Spinal cord (tissue), 10 donors: ENCODE results near the gene MAPKAPK2. TPM values are rescaled to one million over a fixed set of nuclear protein-coding genes. Genes with fewer than 3 reads are reported as not detected.

Experiments used
- DNase-seq, 6 donors: peaks; one replicate each; pipeline versions ENCODE4 v3.0.0 to v3.0.0-alpha.2; 2013 to 2015; ENCODE audit warnings: low spot score in 6 of 6, low read depth in 4 of 6
- H3K27ac ChIP-seq: one replicate; pipeline ENCODE4 v1.5.1; 2013; ENCODE audit warnings: low read depth, low read length, control low read depth
- H3K27me3 ChIP-seq: one replicate; pipeline ENCODE4 v1.6.1; 2013; ENCODE audit warnings: low read length; ENCODE audit not compliant: control insufficient read depth, insufficient read depth
- H3K36me3 ChIP-seq: one replicate; pipeline ENCODE4 v1.6.1; 2013; ENCODE audit warnings: low read length; ENCODE audit not compliant: control insufficient read depth, insufficient read depth
- H3K4me1 ChIP-seq: one replicate; pipeline ENCODE4 v1.6.1; 2013; ENCODE audit warnings: low read length; ENCODE audit not compliant: control insufficient read depth, insufficient read depth
- H3K4me3 ChIP-seq: one replicate; pipeline ENCODE4 v1.5.1; 2013; ENCODE audit warnings: low read depth, low read length, control low read depth
- H3K9me3 ChIP-seq: one replicate; pipeline ENCODE4 v1.6.1; 2013; ENCODE audit warnings: low read length; ENCODE audit not compliant: control insufficient read depth, insufficient read depth
- WGBS: methylation state at CpG from one replicate; pipeline ENCODE4 v1.1.5; 2013; ENCODE audit warnings: missing lambda C conversion rate; ENCODE audit not compliant: insufficient coverage; 5-methylcytosine and 5-hydroxymethylcytosine counted together
- polyA plus RNA-seq, 2 donors: library from polyadenylated mRNA; unstranded; fragments of 120-200 nt; gene quantifications; one replicate each; pipeline ENCODE4 v1.2.1, GENCODE V29; 2013; ENCODE audit not compliant: insufficient read length in 2 of 2
- total RNA-seq, 2 donors: library from RNA; depleted of rRNA in 1 of 2; stranded (reverse); fragments of 120-200 nt in 1 of 2; fragments of >200 nt in 1 of 2; gene quantifications; one replicate each; pipeline versions ENCODE4 v1.2.3 to v1.2.4, GENCODE V29; 2013 to 2014
- donor health status: healthy.

MAPKAPK2 gene
- total and polyA plus RNA-seq, 4 donors: 17.3 to 42.7 (median 35.4) TPM

DNA sequence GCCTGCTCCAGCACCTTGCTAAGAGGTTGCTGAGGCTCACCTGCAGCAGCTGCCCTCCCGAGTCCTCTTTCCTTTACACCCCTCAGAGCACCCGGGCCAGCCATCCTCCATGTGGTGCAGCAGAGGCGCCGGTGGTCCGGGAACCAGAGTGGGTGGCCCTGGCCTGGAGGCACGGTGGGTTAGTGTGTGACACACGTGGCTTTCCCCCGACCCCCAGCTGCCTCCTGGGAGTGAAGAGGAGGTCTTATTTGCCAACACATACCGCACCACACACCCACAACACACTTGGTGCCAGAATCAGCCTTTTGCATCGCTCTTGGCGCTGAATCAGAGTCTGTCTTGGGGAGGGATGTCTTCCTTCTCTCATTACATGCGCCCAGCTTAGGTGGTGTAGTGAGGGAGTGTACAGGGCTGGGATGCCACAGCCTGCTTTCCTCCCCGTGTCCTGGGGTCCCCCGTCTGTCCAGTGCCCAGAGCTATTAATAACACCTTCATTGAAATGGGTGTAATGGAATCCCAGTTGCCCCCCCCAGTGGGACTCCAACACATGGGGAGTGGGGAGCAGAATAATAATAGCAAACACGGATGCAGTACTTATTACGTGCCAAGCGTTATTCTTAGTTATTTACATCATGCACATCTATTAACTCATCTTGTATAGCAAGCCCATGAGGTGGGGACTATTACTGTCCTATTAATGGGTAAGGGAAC, 38.2 kb downstream of the MAPKAPK2 start:
- Histone ChIP-seq H3K27me3 (no peaks in the 10 kb centered on the region), H3K9me3 (no peaks in the 10 kb centered on the region), H3K36me3 (peaks cover 4% of the 10 kb centered on the region), H3K4me1 (peaks cover 7% of the 10 kb centered on the region), H3K27ac (no peak overlapping the region), H3K4me3 (no peak overlapping the region)
- WGBS: 83% methylated on average over 6 of the region's 17 CpGs
- DNase-seq: no peak

DNA sequence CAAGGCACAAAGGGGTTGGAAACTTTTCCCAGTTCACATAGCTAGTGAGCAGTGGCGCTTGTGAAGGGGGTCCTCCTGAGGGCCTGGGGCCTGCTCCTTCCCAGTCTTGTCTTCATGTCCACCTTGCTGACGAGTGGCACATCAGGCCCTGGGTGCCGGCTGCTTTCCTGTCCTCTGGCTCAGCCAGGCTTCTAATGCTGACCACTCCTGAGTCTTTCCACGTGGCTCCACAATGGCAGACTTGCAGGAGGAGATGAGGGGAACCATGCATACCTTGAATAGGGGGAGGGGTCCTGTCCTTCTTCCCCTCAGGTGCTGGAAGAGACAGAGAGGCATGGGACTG, 38.7 kb downstream of the MAPKAPK2 start:
- H3K4me1 ChIP-seq: peaks cover 9% of the 10 kb centered on the region
- H3K27ac ChIP-seq: no peak overlapping the region
- 71% methylated on average over 4 of the region's 4 CpGs for WGBS
- H3K27me3 ChIP-seq: no peaks in the 10 kb centered on the region
- no peak for DNase-seq
- peaks cover 4% of the 10 kb centered on the region for H3K36me3 ChIP-seq
- no peaks in the 10 kb centered on the region for H3K9me3 ChIP-seq
- H3K4me3 ChIP-seq: no peak overlapping the region

DNA sequence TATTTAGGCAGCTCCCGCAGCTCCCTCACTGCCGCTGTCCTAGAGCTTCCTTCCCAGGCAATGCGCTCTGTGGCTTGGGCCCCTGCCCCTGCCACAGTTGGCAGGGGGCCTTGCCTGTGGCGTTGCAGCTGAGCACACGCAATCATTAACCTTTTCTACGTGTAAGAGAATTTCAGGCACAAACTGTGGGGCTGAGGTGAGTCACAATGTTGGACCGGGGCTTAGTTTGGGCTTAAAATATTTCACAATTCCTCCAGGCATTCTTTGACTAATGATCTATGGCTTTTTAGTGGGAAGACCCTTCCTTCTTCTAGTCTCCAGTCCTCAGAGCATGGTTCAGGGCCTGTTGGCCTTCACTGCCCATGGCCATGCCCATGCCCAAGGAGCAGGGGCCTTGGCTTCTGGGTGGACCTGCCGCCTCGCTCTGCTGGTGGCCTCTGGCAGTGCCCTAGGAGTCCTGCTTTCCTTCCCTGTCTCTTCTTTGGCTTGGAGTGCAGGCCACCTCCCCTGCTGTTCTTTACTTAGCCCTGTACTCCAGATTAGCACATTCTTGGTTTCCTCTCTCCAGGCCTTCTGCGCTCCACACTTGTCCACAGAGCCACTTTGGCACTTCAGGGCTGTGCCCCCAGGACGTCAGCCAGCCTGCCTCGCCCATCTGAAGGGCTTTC, 39.2 kb downstream of the MAPKAPK2 start:
- no peaks in the 10 kb centered on the region for H3K9me3 ChIP-seq
- H3K27me3 ChIP-seq: no peaks in the 10 kb centered on the region
- 65% methylated on average over 8 of the region's 12 CpGs for WGBS
- DNase-seq: no peak
- peaks cover 9% of the 10 kb centered on the region for H3K36me3 ChIP-seq
- H3K4me3 ChIP-seq: no peak overlapping the region
- peaks cover 9% of the 10 kb centered on the region for H3K4me1 ChIP-seq
- H3K27ac ChIP-seq: no peak overlapping the region

DNA sequence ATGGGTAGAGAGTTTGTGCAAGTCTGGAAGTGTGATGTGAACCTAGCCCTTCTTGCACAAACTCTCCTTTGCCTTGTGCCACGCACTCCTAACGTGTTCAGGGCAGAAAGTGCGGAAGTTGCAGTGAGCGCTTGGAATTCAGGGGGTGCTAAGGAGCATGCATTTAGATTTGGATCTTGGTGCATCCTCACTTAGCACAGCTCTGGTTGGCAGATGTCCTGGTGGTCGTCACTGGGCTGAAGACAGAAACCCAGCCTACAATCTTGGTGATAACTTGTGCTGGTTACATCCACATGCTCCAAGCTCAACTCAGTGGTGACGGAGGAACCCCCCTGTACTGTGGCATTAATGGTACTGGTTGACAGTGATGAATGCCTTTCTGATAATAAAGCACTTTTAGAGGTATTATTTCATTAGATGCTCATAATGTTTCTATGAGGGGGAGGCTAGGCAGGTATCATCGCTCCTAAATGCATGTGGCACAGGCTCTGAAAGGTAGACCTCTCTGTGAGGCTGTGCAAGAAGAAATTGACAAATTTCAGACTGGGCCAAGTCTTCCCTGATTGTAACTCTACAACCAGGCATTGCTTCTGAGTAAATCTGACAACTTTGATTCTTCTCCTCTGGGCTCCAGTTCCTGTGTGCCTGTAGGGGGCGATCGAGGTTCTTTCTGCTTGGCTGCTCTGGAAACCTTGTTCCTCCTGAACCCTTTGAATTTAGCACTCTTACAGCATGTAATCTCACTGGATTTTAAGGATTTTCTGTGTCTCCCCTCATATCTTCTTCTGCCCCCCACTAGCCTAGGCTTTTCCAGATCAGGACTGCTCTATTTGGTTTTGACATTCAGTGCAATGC, 40.6 kb downstream of the MAPKAPK2 start:
- Histone ChIP-seq H3K9me3 (no peaks in the 10 kb centered on the region), H3K27me3 (no peaks in the 10 kb centered on the region), H3K4me1 (peaks cover 9% of the 10 kb centered on the region), H3K27ac (no peak overlapping the region), H3K36me3 (peaks cover 23% of the 10 kb centered on the region), H3K4me3 (no peak overlapping the region)
- WGBS: 54% methylated on average over 6 of the region's 9 CpGs
- DNase-seq: peak in 2 of 6 donors; percentile 57 to 72

DNA sequence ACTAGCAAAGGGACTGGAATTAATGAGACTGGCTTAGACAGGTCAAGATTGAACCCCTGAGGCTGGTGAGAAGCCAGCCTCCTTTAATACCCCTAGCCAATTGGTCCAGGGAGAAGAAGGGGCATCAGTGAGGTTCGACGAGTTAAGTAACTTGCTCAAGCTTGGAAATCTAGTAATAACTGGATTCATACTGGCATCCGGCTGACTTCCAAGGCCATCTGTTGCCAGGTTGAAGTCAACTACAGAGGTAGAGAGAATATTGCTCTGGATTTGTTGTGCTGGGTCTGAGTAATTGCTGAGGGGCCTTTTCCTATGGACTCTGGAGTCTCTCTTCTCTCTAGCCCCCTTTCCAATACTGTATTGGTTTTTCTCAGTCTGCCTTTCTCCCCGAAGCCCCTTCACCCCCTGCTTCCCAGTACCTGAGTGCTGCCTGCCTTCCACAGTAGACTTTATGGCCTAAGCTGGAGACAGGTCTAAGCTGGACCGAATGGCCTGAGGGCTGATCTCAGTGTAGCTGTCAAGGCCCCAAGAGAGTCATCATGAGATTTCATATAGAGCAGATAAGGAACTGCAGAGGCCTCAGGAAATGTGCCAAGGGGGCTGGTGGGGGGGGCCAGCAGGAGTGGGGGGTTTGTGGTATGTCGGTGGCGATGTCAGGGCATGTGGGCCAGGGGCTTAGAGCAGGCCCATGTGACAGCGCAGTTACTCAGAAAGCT, 43.4 kb downstream of the MAPKAPK2 start:
- Histone ChIP-seq H3K27ac (no peak overlapping the region), H3K4me3 (no peak overlapping the region), H3K9me3 (no peaks in the 10 kb centered on the region), H3K27me3 (no peaks in the 10 kb centered on the region), H3K4me1 (peaks cover 5% of the 10 kb centered on the region), H3K36me3 (peaks cover 48% of the 10 kb centered on the region)
- 81% methylated on average over 8 of the region's 8 CpGs for WGBS
- no peak for DNase-seq

DNA sequence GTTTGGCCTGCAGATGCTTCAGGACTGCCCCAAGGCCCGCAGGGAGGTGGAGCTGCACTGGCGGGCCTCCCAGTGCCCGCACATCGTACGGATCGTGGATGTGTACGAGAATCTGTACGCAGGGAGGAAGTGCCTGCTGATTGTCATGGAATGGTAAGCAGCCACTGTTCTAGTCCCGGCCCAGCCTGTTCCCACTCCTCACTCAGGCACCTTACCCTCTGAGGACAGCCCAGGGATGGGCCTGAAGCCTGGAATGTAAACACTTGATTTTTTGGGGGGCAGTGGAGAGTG, 43.9 kb downstream of the MAPKAPK2 start:
- 85% methylated on average over 9 of the region's 9 CpGs for WGBS
- peaks cover 51% of the 10 kb centered on the region for H3K36me3 ChIP-seq
- peaks cover 5% of the 10 kb centered on the region for H3K4me1 ChIP-seq
- no peak overlapping the region for H3K27ac ChIP-seq
- H3K27me3 ChIP-seq: no peaks in the 10 kb centered on the region
- no peak for DNase-seq
- no peaks in the 10 kb centered on the region for H3K9me3 ChIP-seq
- no peak overlapping the region for H3K4me3 ChIP-seq

DNA sequence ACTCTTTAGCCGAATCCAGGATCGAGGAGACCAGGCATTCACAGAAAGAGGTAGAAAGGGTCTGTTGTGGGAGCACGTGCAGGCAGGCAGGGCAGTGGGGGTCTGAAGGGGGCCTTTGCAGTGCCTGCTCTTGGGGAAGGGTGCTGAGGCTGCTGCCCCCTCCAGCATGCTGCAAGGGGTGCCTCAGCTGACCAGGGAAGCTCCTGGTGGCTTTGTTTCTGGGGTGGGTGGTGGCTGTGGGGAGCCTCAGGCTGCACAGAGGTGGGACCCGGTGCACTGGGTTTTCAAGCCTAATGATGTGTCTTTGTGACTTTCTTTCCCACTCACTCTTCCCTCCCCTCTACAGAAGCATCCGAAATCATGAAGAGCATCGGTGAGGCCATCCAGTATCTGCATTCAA, 44.3 kb downstream of the MAPKAPK2 start:
- H3K27ac ChIP-seq: no peak overlapping the region
- WGBS: 99% methylated on average over 6 of the region's 6 CpGs
- peaks cover 5% of the 10 kb centered on the region for H3K4me1 ChIP-seq

DNA sequence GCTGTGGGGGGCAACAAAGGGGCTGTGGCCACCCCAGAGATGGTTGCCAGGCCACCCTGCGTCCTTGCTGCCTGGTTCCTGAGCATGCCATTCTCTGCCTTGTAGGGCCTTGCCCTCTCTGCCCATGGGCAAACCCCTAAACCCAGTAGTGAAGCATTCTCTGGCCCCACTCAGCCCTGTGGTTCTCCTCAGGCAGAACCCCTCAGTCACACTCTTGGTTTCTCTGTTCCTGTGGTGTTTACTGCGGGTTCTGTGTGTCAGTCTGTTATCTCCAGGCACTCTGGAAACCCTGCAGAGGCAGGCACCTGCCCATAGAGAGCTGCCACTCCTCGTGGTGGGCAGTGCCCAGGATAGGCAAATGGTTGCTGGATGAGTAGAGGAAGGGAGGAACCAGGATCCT, 44.8 kb downstream of the MAPKAPK2 start:
- DNase-seq: no peak
- Histone ChIP-seq H3K27ac (no peak overlapping the region), H3K4me1 (peaks cover 5% of the 10 kb centered on the region), H3K9me3 (no peaks in the 10 kb centered on the region), H3K27me3 (no peaks in the 10 kb centered on the region), H3K4me3 (no peak overlapping the region), H3K36me3 (peaks cover 58% of the 10 kb centered on the region)
- 100% methylated on average over 3 of the region's 3 CpGs for WGBS

More for the DNA sequence above, 44.3 kb downstream of the MAPKAPK2 start:
- H3K36me3 ChIP-seq: peaks cover 55% of the 10 kb centered on the region
- no peaks in the 10 kb centered on the region for H3K9me3 ChIP-seq
- no peaks in the 10 kb centered on the region for H3K27me3 ChIP-seq
- H3K4me3 ChIP-seq: no peak overlapping the region
- DNase-seq: no peak

DNA sequence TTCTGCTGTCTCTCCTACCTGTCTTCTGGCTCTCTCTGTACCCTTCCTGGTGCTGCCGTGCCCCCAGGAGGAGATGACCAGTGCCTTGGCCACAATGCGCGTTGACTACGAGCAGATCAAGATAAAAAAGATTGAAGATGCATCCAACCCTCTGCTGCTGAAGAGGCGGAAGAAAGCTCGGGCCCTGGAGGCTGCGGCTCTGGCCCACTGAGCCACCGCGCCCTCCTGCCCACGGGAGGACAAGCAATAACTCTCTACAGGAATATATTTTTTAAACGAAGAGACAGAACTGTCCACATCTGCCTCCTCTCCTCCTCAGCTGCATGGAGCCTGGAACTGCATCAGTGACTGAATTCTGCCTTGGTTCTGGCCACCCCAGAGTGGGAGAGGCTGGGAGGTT, 47.8 kb downstream of the MAPKAPK2 start:
- Histone ChIP-seq H3K36me3 (peaks cover 69% of the 10 kb centered on the region), H3K4me3 (no peak overlapping the region), H3K4me1 (peaks cover 5% of the 10 kb centered on the region), H3K27me3 (no peaks in the 10 kb centered on the region), H3K27ac (no peak overlapping the region), H3K9me3 (no peaks in the 10 kb centered on the region)
- WGBS: 97% methylated on average over 8 of the region's 11 CpGs
- no peak for DNase-seq
